Central memory CD8-positive, alpha-beta T cell (primary cell): ENCODE data around the gene RPS18.

Experiments used
- ATAC-seq: fragments of 150-1000 bp; cut with Tn5 transposase; replicated peaks from 2 replicates; pipeline ENCODE4 v1.10.0; 2022; ENCODE audit warnings: mild to moderate bottlenecking, moderate FRiP score, moderate number of reproducible peaks; ENCODE audit not compliant: poor library complexity, severe bottlenecking; ENCODE audit errors: extremely low read depth
- DNase-seq, 2 donors: peaks; one replicate each; pipeline ENCODE4 v3.0.0; 2021; ENCODE audit warnings: low spot score in 2 of 2
- H3K27ac Mint-ChIP-seq: one replicate; pipeline ENCODE4 v1.8.0; 2022; ENCODE audit warnings: low read depth, mild to moderate bottlenecking, moderate library complexity, mixed read lengths
- H3K27me3 Mint-ChIP-seq: one replicate; pipeline ENCODE4 v1.8.0; 2022; ENCODE audit warnings: mixed read lengths
- H3K36me3 Mint-ChIP-seq: one replicate; pipeline ENCODE4 v1.8.0; 2022; ENCODE audit warnings: mild to moderate bottlenecking, moderate library complexity, mixed read lengths; ENCODE audit not compliant: insufficient read depth
- H3K4me1 Mint-ChIP-seq: one replicate; pipeline ENCODE4 v1.8.0; 2022; ENCODE audit warnings: mixed read lengths
- H3K4me3 Mint-ChIP-seq: one replicate; pipeline ENCODE4 v1.8.0; 2022; ENCODE audit warnings: mild to moderate bottlenecking, moderate library complexity, mixed read lengths
- H3K9me3 Mint-ChIP-seq: one replicate; pipeline ENCODE4 v1.8.0; 2022; ENCODE audit warnings: mixed read lengths

Gene RPS18

GRCh38 chr6:33297956-33298772 lies 26.3 kb downstream of the RPS18 start:
- no peaks in the 10 kb centered on the region for H3K27me3 Mint-ChIP-seq
- DNase-seq = peak in 1 of 2 donors; percentile 49
- peak overlapping the region; percentile 98 for H3K27ac Mint-ChIP-seq
- peak overlapping the region; percentile 97 for H3K4me3 Mint-ChIP-seq
- H3K36me3 Mint-ChIP-seq = peaks cover 52% of the 10 kb centered on the region
- H3K9me3 Mint-ChIP-seq = no peaks in the 10 kb centered on the region
- H3K4me1 Mint-ChIP-seq = peaks cover 47% of the 10 kb centered on the region
- ATAC-seq = peak; percentile 0

GRCh38 chr6:33298773-33299236 lies 26.9 kb downstream of the RPS18 start, which contains the start of gene RGL2:
Gene RGL2 (minus strand): TSS chr6:33298942. CDS start chr6:33298610, 332 bp downstream.
- Mint-ChIP-seq H3K9me3 (no peaks in the 10 kb centered on the region), H3K36me3 (peaks cover 56% of the 10 kb centered on the region), H3K27me3 (no peaks in the 10 kb centered on the region), H3K4me3 (peak within 1 kb of the TSS; percentile 97), H3K27ac (peak within 1 kb of the TSS; percentile 98), H3K4me1 (peaks cover 51% of the 10 kb centered on the region)
- peak; percentile 23 for ATAC-seq
- no peak for DNase-seq

GRCh38 chr6:33299237-33299944 lies 27.5 kb downstream of the RPS18 start:
- H3K9me3 Mint-ChIP-seq = no peaks in the 10 kb centered on the region
- H3K4me3 Mint-ChIP-seq = peak overlapping the region; percentile 97
- peak overlapping the region; percentile 98 for H3K27ac Mint-ChIP-seq
- DNase-seq = peak; percentile 90
- peak; percentile 89 for ATAC-seq
- peaks cover 62% of the 10 kb centered on the region for H3K36me3 Mint-ChIP-seq
- H3K4me1 Mint-ChIP-seq = peaks cover 54% of the 10 kb centered on the region
- H3K27me3 Mint-ChIP-seq = no peaks in the 10 kb centered on the region

- peak overlapping the region; percentile 14 for H3K27ac Mint-ChIP-seq
- DNase-seq = no peak
- peaks cover 65% of the 10 kb centered on the region for H3K4me1 Mint-ChIP-seq
- H3K4me3 Mint-ChIP-seq = peak overlapping the region; percentile 12
- H3K27me3 Mint-ChIP-seq = no peaks in the 10 kb centered on the region
- H3K9me3 Mint-ChIP-seq = no peaks in the 10 kb centered on the region
- H3K36me3 Mint-ChIP-seq = peaks cover 76% of the 10 kb centered on the region
- no peak for ATAC-seq
These were observed 30.0 kb downstream of the RPS18 start for GRCh38 chr6:33301877-33302276.

- Mint-ChIP-seq H3K4me3 (peak overlapping the region; percentile 5), H3K27me3 (no peaks in the 10 kb centered on the region), H3K9me3 (no peaks in the 10 kb centered on the region), H3K4me1 (peaks cover 55% of the 10 kb centered on the region), H3K36me3 (peaks cover 80% of the 10 kb centered on the region), H3K27ac (no peak overlapping the region)
- ATAC-seq = no peak
- no peak for DNase-seq
These were observed 32.3 kb downstream of the RPS18 start for GRCh38 chr6:33304216-33304615.

GRCh38 chr6:33305052-33305451 lies 33.2 kb downstream of the RPS18 start:
- Mint-ChIP-seq H3K27me3 (no peaks in the 10 kb centered on the region), H3K4me3 (no peak overlapping the region), H3K36me3 (peaks cover 78% of the 10 kb centered on the region), H3K27ac (no peak overlapping the region), H3K9me3 (no peaks in the 10 kb centered on the region), H3K4me1 (peaks cover 47% of the 10 kb centered on the region)
- DNase-seq (no peak), ATAC-seq (no peak)

GRCh38 chr6:33306356-33306755 lies 34.5 kb downstream of the RPS18 start:
- ATAC-seq = no peak
- Mint-ChIP-seq H3K4me3 (no peak overlapping the region), H3K27ac (no peak overlapping the region), H3K9me3 (no peaks in the 10 kb centered on the region), H3K27me3 (no peaks in the 10 kb centered on the region), H3K4me1 (peaks cover 40% of the 10 kb centered on the region), H3K36me3 (peaks cover 81% of the 10 kb centered on the region)
- no peak for DNase-seq

GRCh38 chr6:33312361-33313104 lies 40.7 kb downstream of the RPS18 start:
- Mint-ChIP-seq H3K4me1 (peaks cover 51% of the 10 kb centered on the region), H3K9me3 (no peaks in the 10 kb centered on the region), H3K4me3 (peak overlapping the region; percentile 95), H3K27ac (peak overlapping the region; percentile 100), H3K36me3 (peaks cover 61% of the 10 kb centered on the region), H3K27me3 (no peaks in the 10 kb centered on the region)
- DNase-seq = peak; percentile 54 to 73
- peak; percentile 26 for ATAC-seq

- Mint-ChIP-seq H3K36me3 (peaks cover 61% of the 10 kb centered on the region), H3K4me1 (peaks cover 55% of the 10 kb centered on the region), H3K27me3 (no peaks in the 10 kb centered on the region), H3K27ac (peak overlapping the region; percentile 100), H3K4me3 (peak overlapping the region; percentile 95), H3K9me3 (no peaks in the 10 kb centered on the region)
- ATAC-seq (no peak), DNase-seq (no peak)
These were observed 41.3 kb downstream of the RPS18 start for GRCh38 chr6:33313105-33313708.

- peak; percentile 71 for ATAC-seq
- Mint-ChIP-seq H3K9me3 (no peaks in the 10 kb centered on the region), H3K27me3 (no peaks in the 10 kb centered on the region), H3K27ac (peak within 1 kb of the TSS; percentile 100), H3K4me3 (peak within 1 kb of the TSS; percentile 95), H3K36me3 (peaks cover 61% of the 10 kb centered on the region), H3K4me1 (peaks cover 57% of the 10 kb centered on the region)
- DNase-seq = peak; percentile 68 to 87
These were observed 42.0 kb downstream of the RPS18 start, which contains the start of gene TAPBP for GRCh38 chr6:33313709-33314514. Gene TAPBP (minus strand): TSS chr6:33314078. CDS start chr6:33314041, 37 bp downstream.

- Mint-ChIP-seq H3K4me1 (peaks cover 63% of the 10 kb centered on the region), H3K9me3 (no peaks in the 10 kb centered on the region), H3K27ac (peak overlapping the region; percentile 100), H3K36me3 (peaks cover 62% of the 10 kb centered on the region), H3K27me3 (no peaks in the 10 kb centered on the region), H3K4me3 (peak overlapping the region; percentile 95)
- peak; percentile 52 for ATAC-seq
- DNase-seq = peak; percentile 43 to 66
These were observed 42.7 kb downstream of the RPS18 start for GRCh38 chr6:33314515-33314942.
